Muscle of leg (tissue), 11 donors: ENCODE data around the gene C5. TPM values are rescaled to one million over a fixed set of nuclear protein-coding genes. Genes with fewer than 3 reads are reported as not detected.
"Not testable (repeated sequence)": the region's sequence is repeated elsewhere in the genome, so short reads cannot be mapped to it uniquely, and the experiment has no call there.

ENCODE experiments used
- DNase-seq: peaks from one replicate; pipeline ENCODE4 v3.0.0; 2013
- H3K27ac ChIP-seq: one replicate; pipeline ENCODE4 v1.5.1; 2013; ENCODE audit warnings: mild to moderate bottlenecking, low read length, control low read depth
- H3K27me3 ChIP-seq: one replicate; pipeline ENCODE4 v1.6.1; 2013; ENCODE audit warnings: low read length; ENCODE audit not compliant: control insufficient read depth, insufficient read depth
- H3K36me3 ChIP-seq: one replicate; pipeline ENCODE4 v1.6.1; 2013; ENCODE audit warnings: low read length; ENCODE audit not compliant: control insufficient read depth, insufficient read depth
- H3K4me1 ChIP-seq: one replicate; pipeline ENCODE4 v1.6.1; 2013; ENCODE audit warnings: low read length; ENCODE audit not compliant: control insufficient read depth, insufficient read depth
- H3K4me3 ChIP-seq: one replicate; pipeline ENCODE4 v1.5.1; 2013; ENCODE audit warnings: low read length, control low read depth
- H3K9me3 ChIP-seq: replicated peaks from 2 replicates; pipeline ENCODE4 v1.6.1; 2013; ENCODE audit warnings: low read depth, low read length; ENCODE audit not compliant: control insufficient read depth
- WGBS: methylation state at CpG from one replicate; pipeline ENCODE4 v1.1.5; 2013; ENCODE audit warnings: missing lambda C conversion rate; ENCODE audit not compliant: insufficient coverage; 5-methylcytosine and 5-hydroxymethylcytosine counted together
- polyA plus RNA-seq, 8 donors: library from polyadenylated mRNA; unstranded; fragments of 120-200 nt; gene quantifications; one replicate each; pipeline versions ENCODE4 v1.2.1 to v1.2.3, GENCODE V29; 2013; ENCODE audit warnings: inconsistent platforms in 1 of 8, low replicate concordance in 1 of 8; ENCODE audit not compliant: insufficient read length in 8 of 8, insufficient read depth in 1 of 8
- total RNA-seq: library from RNA; stranded (reverse); fragments of 120-200 nt; gene quantifications from one replicate; pipeline ENCODE4 v1.2.4, GENCODE V29; 2013

C5 gene
- total and polyA plus RNA-seq, 9 donors, result 6.0 to 9.4 (median 7.6) TPM

- no peaks in the 10 kb centered on the region for H3K9me3 ChIP-seq
- no peaks in the 10 kb centered on the region for H3K36me3 ChIP-seq
- no peak overlapping the region for H3K27ac ChIP-seq
- H3K27me3 ChIP-seq, result no peaks in the 10 kb centered on the region
- 5% methylated on average over 2 of the region's 2 CpGs for WGBS
- peak; percentile 86 for DNase-seq
- no peak overlapping the region for H3K4me3 ChIP-seq
- no peaks in the 10 kb centered on the region for H3K4me1 ChIP-seq
Measured at GRCh38 chr9:120985819-120986222, 64.3 kb downstream of the C5 start.

DNA sequence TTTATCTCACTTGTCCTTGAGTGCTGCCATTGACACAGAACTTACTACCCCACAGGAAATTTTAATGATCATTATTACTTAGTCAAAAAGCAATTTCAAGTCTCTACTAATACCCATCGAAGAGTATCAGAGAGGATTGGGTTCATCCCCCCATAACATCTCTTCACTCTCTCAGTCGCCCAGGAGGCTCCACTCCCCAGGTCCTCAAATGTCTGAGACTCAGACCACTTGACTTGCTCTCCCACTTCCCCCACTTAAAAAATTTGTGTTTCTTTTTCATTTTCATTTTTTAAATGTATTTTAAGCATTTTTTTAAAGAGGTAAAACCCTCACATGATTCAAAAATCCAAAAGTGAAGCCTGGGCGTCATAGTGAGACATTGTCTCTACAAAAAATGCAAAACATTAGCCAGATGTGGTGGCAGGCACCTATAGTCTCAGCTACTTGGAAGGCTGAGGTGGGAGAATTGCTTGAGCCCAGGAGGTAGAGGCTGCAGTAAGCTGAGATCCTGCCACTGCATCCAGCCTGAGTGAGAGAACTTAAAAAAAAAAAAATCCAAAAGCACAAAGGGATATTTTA lies 66.7 kb downstream of the C5 start:
- Histone ChIP-seq H3K9me3 (no peaks in the 10 kb centered on the region), H3K27me3 (no peaks in the 10 kb centered on the region), H3K36me3 (peaks cover 10% of the 10 kb centered on the region), H3K4me3 (no peak overlapping the region), H3K4me1 (no peaks in the 10 kb centered on the region), H3K27ac (no peak overlapping the region)
- WGBS, result 100% methylated on average over 2 of the region's 3 CpGs
- DNase-seq, result no peak

DNA sequence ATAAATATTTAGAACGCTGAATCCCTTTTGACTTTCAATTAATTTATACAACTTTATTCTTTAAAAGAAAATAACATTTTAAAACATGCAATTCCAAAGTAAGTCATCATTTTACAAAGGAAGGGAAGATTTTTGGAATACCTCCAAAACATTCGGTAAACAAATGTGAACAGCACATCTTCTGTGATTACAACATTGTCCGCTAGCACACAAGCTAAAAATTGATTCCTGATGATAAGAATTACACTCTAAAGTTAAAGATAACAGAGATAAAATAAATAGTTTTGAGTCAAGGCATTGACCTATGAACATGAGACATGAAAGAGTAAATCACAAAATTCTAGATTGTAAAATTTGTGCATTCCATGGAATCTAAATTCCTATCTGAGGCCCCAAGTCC lies 67.2 kb downstream of the C5 start:
- Histone ChIP-seq H3K9me3 (no peaks in the 10 kb centered on the region), H3K27ac (no peak overlapping the region), H3K27me3 (no peaks in the 10 kb centered on the region), H3K4me3 (no peak overlapping the region), H3K36me3 (peaks cover 10% of the 10 kb centered on the region), H3K4me1 (no peaks in the 10 kb centered on the region)
- WGBS, result no CpG with 5 or more reads among the region's 3 CpGs
- peak; percentile 47 for DNase-seq

DNA sequence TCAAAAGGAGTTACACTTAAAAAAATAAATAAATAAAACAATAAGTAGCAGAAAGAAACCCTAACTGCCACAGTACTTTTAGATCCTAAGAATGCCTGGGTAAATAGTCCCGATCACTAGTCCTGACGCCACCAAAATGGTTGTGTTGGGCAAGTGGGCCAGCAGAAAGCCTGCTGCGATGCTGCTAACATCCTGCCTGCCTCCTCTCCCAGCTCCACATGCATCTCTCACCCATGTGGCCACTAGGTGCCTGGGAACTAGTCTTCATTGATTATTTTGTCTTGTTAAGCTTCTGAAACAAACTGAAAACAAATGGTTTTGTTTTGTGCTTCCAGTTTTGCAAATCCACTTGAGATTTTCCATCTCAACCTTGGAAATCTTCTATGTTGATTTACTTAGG lies 69.1 kb downstream of the C5 start:
- Histone ChIP-seq H3K36me3 (peaks cover 10% of the 10 kb centered on the region), H3K9me3 (no peaks in the 10 kb centered on the region), H3K27me3 (no peaks in the 10 kb centered on the region), H3K27ac (no peak overlapping the region), H3K4me1 (no peaks in the 10 kb centered on the region), H3K4me3 (no peak overlapping the region)
- DNase-seq, result no peak
- WGBS, result 92% methylated on average over 2 of the region's 3 CpGs

DNA sequence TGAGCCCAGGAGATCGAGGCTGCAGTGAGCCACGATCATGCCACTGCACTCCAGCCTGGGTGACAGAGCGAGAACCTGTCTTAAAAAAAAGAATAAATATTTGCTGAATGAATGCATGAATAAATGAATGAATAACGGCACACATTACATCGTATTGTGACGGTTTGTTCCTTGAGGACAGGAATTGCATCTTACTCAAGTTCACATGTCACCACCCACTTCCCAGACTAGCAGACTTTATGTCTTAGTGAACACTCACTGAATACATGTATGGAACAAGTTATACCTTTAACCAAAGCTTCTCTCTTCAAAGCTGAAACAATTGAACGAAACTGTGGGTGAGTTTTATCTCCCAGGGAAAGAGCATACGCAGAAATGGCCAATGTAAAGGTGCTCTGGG lies 70.3 kb downstream of the C5 start:
- DNase-seq, result no peak
- H3K27ac ChIP-seq, result no peak overlapping the region
- H3K36me3 ChIP-seq, result peaks cover 10% of the 10 kb centered on the region
- H3K9me3 ChIP-seq, result no peaks in the 10 kb centered on the region
- H3K27me3 ChIP-seq, result no peaks in the 10 kb centered on the region
- no peak overlapping the region for H3K4me3 ChIP-seq
- no peaks in the 10 kb centered on the region for H3K4me1 ChIP-seq
- WGBS, result 100% methylated on average over 2 of the region's 8 CpGs

GRCh38 chr9:120978987-120979386 lies 71.1 kb downstream of the C5 start:
- 83% methylated on average over 3 of the region's 3 CpGs for WGBS
- Histone ChIP-seq H3K9me3 (no peaks in the 10 kb centered on the region), H3K27ac (no peak overlapping the region), H3K36me3 (peaks cover 10% of the 10 kb centered on the region), H3K4me1 (no peaks in the 10 kb centered on the region), H3K4me3 (no peak overlapping the region), H3K27me3 (no peaks in the 10 kb centered on the region)
- DNase-seq, result no peak

GRCh38 chr9:120977321-120977720 lies 72.8 kb downstream of the C5 start:
- Histone ChIP-seq H3K36me3 (peaks cover 10% of the 10 kb centered on the region), H3K27me3 (no peaks in the 10 kb centered on the region), H3K27ac (no peak overlapping the region), H3K9me3 (no peaks in the 10 kb centered on the region), H3K4me1 (peaks cover 3% of the 10 kb centered on the region), H3K4me3 (no peak overlapping the region)
- no peak for DNase-seq
- no CpG with 5 or more reads among the region's 1 CpG for WGBS

DNA sequence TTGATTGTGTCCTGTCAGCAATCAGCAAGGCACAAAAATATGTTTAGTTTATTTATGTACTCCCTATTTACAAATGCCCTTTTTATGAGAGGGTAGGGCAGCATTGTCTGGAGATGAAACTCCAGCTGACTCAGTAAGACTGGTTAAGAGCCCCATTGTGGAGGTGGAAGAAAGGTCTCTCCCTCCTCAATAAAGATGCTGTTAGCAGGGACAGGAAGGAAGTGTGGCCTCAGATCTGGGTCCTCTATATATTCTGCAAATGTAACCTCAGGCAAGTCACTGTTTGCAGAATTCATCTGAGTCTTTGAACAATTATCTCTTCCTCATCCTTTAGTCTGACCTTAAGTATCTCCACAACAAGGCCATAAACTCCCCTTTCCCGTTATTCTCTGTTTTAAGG lies 75.2 kb downstream of the C5 start:
- DNase-seq, result no peak
- Histone ChIP-seq H3K4me1 (peaks cover 8% of the 10 kb centered on the region), H3K9me3 (no peaks in the 10 kb centered on the region), H3K27ac (no peak overlapping the region), H3K27me3 (no peaks in the 10 kb centered on the region), H3K4me3 (no peak overlapping the region), H3K36me3 (peaks cover 10% of the 10 kb centered on the region)
- no CpG with 5 or more reads among the region's 1 CpG for WGBS

GRCh38 chr9:120974181-120974580 lies 75.9 kb downstream of the C5 start:
- Histone ChIP-seq H3K27me3 (no peaks in the 10 kb centered on the region), H3K4me1 (peaks cover 8% of the 10 kb centered on the region), H3K9me3 (no peaks in the 10 kb centered on the region), H3K36me3 (peaks cover 5% of the 10 kb centered on the region), H3K4me3 (no peak overlapping the region), H3K27ac (no peak overlapping the region)
- WGBS, result 53% methylated on average over 2 of the region's 2 CpGs
- no peak for DNase-seq

- no peaks in the 10 kb centered on the region for H3K9me3 ChIP-seq
- H3K27ac ChIP-seq, result no peak overlapping the region
- peaks cover 8% of the 10 kb centered on the region for H3K4me1 ChIP-seq
- H3K4me3 ChIP-seq, result no peak overlapping the region
- no peaks in the 10 kb centered on the region for H3K27me3 ChIP-seq
- DNase-seq, result no peak
- H3K36me3 ChIP-seq, result no peaks in the 10 kb centered on the region
Measured at GRCh38 chr9:120971938-120972337, 78.1 kb downstream of the C5 start.

- DNase-seq, H3K36me3 ChIP-seq: not testable (repeated sequence)
Measured at GRCh38 chr9:120971471-120971870, 78.6 kb downstream of the C5 start.

More at GRCh38 chr9:120971471-120971870, 78.6 kb downstream of the C5 start:
- not testable (repeated sequence) for H3K9me3 ChIP-seq, H3K27me3 ChIP-seq, H3K4me1 ChIP-seq, H3K27ac ChIP-seq, H3K4me3 ChIP-seq
- WGBS, result 89% methylated on average over 9 of the region's 9 CpGs
